ENCODE results near the gene GRAMD4. TPM values are rescaled to one million over a fixed set of nuclear protein-coding genes. Genes with fewer than 3 reads are reported as not detected.

GRAMD4 gene
- total and polyA plus RNA-seq, 10 of the 15 experiments (the other 5 are each of a cell fraction or from before 2014, with no cell fraction given) = 0.21 to 45.5 (median 10.6) TPM

DNA sequence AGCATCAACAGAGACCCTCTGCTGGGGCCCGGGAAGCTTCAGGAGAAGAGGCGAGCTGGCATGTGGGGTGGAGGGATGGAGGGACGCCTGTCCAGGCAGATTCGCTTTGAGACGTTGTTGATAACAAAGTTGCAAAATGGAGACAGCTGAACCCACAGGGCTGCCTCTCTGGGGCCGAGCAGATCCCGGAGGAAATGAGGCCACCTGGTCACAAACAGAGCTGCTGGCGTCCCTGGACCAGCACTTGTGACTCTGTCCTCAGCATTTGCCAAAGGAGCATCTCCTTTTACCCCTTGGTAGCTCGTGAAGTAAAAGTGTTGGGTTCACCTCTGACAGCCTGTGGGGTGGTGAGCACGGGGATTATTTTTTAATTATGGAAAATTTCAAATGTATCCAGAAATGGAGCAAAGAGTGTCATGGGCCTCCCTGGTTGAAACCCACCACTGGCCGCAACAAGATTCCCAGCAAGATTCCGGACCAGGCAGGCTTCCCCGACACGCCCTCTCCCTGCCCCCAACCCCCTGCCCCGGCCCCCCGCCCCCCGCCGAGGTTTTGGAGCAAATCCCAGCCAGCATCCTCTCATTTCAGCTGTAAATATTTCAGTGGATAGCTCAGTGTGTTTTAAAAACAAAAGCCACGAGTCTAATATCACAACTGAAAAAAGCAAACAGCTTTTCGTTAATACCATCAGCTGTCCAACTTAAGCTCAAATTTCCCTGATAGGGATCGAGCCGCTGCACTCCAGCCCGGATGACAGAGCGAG is 20.3 kb downstream of the GRAMD4 start:
- SMC1A ChIA-PET (ENCODE audit: uncharacterized antibody, unreplicated experiment) = interaction anchor here (0.5 to 1.2 kb wide), 3 partner anchors 77 to 920 kb away, joined by 3 to 4 read pairs (median 3); no protein-coding TSS in a partner anchor
- ATAC-seq (no peak), FAIRE-seq (no peak), DNase-seq (ENCODE audit: low read depth, low spot score) (no peak)
- H3K27me3 ChIP-seq (replicated peaks in 1 of 2; ENCODE audit: control insufficient read depth in 2 of 2, insufficient read depth in 2 of 2, low read length in 1 of 2) = no peaks in the 10 kb centered on the region
- CTCF ChIA-PET = interaction anchor here (0.6 to 1.9 kb wide), 2 partner anchors 41 to 77 kb away, joined by 3 to 9 read pairs; no protein-coding TSS in a partner anchor
- H3K27ac ChIP-seq (ENCODE audit: control insufficient read depth, insufficient read depth) = no peak overlapping the region
- H3K9me3 ChIP-seq (replicated peaks; ENCODE audit: control insufficient read depth, insufficient read depth, low read length) = no peaks in the 10 kb centered on the region
- H3K4me3 ChIP-seq = no peak overlapping the region
- BruUV-seq (replicated peaks) = no TSS peak
- WGBS (ENCODE audit: insufficient coverage, insufficient replicate concordance, low lambda C conversion rate, missing lambda C conversion rate) = 56% methylated on average over 22 of the region's 24 CpGs
- H3K36me3 ChIP-seq (ENCODE audit: control insufficient read depth in 2 of 2, insufficient read depth in 2 of 2, low read length in 1 of 2) = peaks cover 0 to 7% of the 10 kb centered on the region in 2 experiments; a peak in 3 of 4 replicates
- H3K79me2 ChIP-seq (ENCODE audit: control insufficient read depth, insufficient read depth, low read length) = no peaks in the 10 kb centered on the region; the same call in 1 of the 2 replicates
- in situ Hi-C loops (cut with MboI) = no loop called here
- no peak overlapping the region for H3K4me2 ChIP-seq (ENCODE audit: control insufficient read depth, insufficient read depth)
- RAD21 ChIA-PET (ENCODE audit: unreplicated experiment) = no interaction called here
- no peak overlapping the region for H2AFZ ChIP-seq (ENCODE audit: control insufficient read depth, low read depth, low read length)
- H4K20me1 ChIP-seq (ENCODE audit: control insufficient read depth, insufficient read depth) = no peaks in the 10 kb centered on the region
- TF ChIP-seq, protein P1, sequence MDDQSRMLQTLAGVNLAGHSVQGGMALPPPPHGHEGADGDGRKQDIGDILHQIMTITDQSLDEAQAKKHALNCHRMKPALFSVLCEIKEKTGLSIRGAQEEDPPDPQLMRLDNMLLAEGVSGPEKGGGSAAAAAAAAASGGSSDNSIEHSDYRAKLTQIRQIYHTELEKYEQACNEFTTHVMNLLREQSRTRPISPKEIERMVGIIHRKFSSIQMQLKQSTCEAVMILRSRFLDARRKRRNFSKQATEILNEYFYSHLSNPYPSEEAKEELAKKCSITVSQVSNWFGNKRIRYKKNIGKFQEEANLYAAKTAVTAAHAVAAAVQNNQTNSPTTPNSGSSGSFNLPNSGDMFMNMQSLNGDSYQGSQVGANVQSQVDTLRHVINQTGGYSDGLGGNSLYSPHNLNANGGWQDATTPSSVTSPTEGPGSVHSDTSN (IDR thresholded peaks at IDR 0.05; ENCODE audit: insufficient replicate concordance, low read depth, low read length) = no peak
- no peak for TF ChIP-seq MTA3 (IDR thresholded peaks at IDR 0.05; ENCODE audit: borderline replicate concordance, low read length)
- no peak for TF ChIP-seq SUPT20H (IDR thresholded peaks at IDR 0.05; ENCODE audit: borderline replicate concordance, control insufficient read depth, low read depth, low read length)
- no peak for TF ChIP-seq RB1 (IDR thresholded peaks at IDR 0.05; ENCODE audit: borderline replicate concordance)
- TF ChIP-seq GATAD2B (conservative IDR thresholded peaks at IDR 0.05; ENCODE audit: low read depth) = no peak
- no peak for TF ChIP-seq CBFB (IDR thresholded peaks at IDR 0.05; ENCODE audit: low read depth)
- no peak for TF ChIP-seq NFXL1 (IDR thresholded peaks at IDR 0.05; ENCODE audit: borderline replicate concordance)
- TF ChIP-seq DPF2 (IDR thresholded peaks at IDR 0.05) = no peak
- TF ChIP-seq NRF1 (conservative IDR thresholded peaks at IDR 0.05; ENCODE audit: low read depth, low read length) = no peak
- no peak for TF ChIP-seq CBX5 (IDR thresholded peaks at IDR 0.05; ENCODE audit: low read depth)
- TF ChIP-seq, protein P2, sequence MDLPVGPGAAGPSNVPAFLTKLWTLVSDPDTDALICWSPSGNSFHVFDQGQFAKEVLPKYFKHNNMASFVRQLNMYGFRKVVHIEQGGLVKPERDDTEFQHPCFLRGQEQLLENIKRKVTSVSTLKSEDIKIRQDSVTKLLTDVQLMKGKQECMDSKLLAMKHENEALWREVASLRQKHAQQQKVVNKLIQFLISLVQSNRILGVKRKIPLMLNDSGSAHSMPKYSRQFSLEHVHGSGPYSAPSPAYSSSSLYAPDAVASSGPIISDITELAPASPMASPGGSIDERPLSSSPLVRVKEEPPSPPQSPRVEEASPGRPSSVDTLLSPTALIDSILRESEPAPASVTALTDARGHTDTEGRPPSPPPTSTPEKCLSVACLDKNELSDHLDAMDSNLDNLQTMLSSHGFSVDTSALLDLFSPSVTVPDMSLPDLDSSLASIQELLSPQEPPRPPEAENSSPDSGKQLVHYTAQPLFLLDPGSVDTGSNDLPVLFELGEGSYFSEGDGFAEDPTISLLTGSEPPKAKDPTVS (IDR thresholded peaks at IDR 0.05; ENCODE audit: low read depth, low read length) = no peak
- TF ChIP-seq, protein P3, sequence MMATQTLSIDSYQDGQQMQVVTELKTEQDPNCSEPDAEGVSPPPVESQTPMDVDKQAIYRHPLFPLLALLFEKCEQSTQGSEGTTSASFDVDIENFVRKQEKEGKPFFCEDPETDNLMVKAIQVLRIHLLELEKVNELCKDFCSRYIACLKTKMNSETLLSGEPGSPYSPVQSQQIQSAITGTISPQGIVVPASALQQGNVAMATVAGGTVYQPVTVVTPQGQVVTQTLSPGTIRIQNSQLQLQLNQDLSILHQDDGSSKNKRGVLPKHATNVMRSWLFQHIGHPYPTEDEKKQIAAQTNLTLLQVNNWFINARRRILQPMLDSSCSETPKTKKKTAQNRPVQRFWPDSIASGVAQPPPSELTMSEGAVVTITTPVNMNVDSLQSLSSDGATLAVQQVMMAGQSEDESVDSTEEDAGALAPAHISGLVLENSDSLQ (IDR thresholded peaks at IDR 0.05) = no peak
- TF ChIP-seq, protein P4, sequence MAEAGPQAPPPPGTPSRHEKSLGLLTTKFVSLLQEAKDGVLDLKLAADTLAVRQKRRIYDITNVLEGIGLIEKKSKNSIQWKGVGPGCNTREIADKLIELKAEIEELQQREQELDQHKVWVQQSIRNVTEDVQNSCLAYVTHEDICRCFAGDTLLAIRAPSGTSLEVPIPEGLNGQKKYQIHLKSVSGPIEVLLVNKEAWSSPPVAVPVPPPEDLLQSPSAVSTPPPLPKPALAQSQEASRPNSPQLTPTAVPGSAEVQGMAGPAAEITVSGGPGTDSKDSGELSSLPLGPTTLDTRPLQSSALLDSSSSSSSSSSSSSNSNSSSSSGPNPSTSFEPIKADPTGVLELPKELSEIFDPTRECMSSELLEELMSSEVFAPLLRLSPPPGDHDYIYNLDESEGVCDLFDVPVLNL (IDR thresholded peaks at IDR 0.05; ENCODE audit: low read depth, low read length) = no peak
- no peak for TF ChIP-seq KDM1A (IDR thresholded peaks at IDR 0.05; ENCODE audit: borderline replicate concordance)
- TF ChIP-seq POLR2AphosphoS2 (IDR thresholded peaks at IDR 0.05; ENCODE audit: low read depth, low read length) = no peak
- TF ChIP-seq RCOR1 (conservative IDR thresholded peaks at IDR 0.05; ENCODE audit: low read depth, low read length) = no peak
- no peaks in the 10 kb centered on the region for H3K4me1 ChIP-seq (ENCODE audit: control insufficient read depth, insufficient read depth, low read length)
- POLR2A ChIA-PET = no interaction called here
- no peak overlapping the region for H3K9ac ChIP-seq (ENCODE audit: control insufficient read depth, insufficient read depth, low read length)
- intact Hi-C loops (cut with micrococcal nuclease; ENCODE audit: unreplicated experiment) = no loop called here
